K562 (cell line): ENCODE results near the gene LINGO3.

ENCODE experiments used
- CTCF ChIP-seq, 3 experiments: IDR thresholded peaks in 2 of 3; conservative IDR thresholded peaks in 1 of 3; 2 replicates each; pipeline ENCODE4 v1.5.1; 2011 to 2012; ENCODE audit warnings: low read length in 3 of 3, mild to moderate bottlenecking in 3 of 3, control low read depth in 2 of 3, improper control_type of control experiment in 1 of 3, inconsistent platforms in 1 of 3, low read depth in 1 of 3, mixed read lengths in 1 of 3, moderate library complexity in 1 of 3; ENCODE audit not compliant: insufficient read depth in 2 of 3
- EZH2 ChIP-seq: IDR thresholded peaks from 2 replicates; pipeline ENCODE4 v1.6.1; 2012; ENCODE audit warnings: low read depth, mild to moderate bottlenecking, inconsistent platforms, low read length, borderline replicate concordance
- HCFC1 ChIP-seq: IDR thresholded peaks from 2 replicates; pipeline ENCODE4 v1.6.1; 2012; ENCODE audit warnings: low read depth, low read length, improper control_type of control experiment
- NFIC ChIP-seq: fragments of 450-650 bp; IDR thresholded peaks from 2 replicates; pipeline ENCODE4 v1.6.1; 2017; ENCODE audit warnings: mild to moderate bottlenecking, inconsistent platforms
- ZNF282 ChIP-seq: sonication (generic); formaldehyde crosslinking; IDR thresholded peaks from 2 replicates; pipeline ENCODE4 v1.8.1; 2023; ENCODE audit warnings: missing genetic modification reagents
- ZNF431 ChIP-seq: sonication (generic); formaldehyde crosslinking; IDR thresholded peaks from 2 replicates; pipeline ENCODE4 v1.8.0; 2022; ENCODE audit warnings: mild to moderate bottlenecking, missing genetic modification reagents
- ZNF444 ChIP-seq: fragments of 250-450 bp; sonication (Bioruptor Pico); IDR thresholded peaks from 2 replicates; pipeline ENCODE4 v1.4.0; 2020; ENCODE audit warnings: mild to moderate bottlenecking, moderate library complexity

- no peak for TF ChIP-seq EZH2
- TF ChIP-seq HCFC1: no peak
- no peak for TF ChIP-seq CTCF (IDR thresholded peaks at IDR 0.05 in 2 of 3, conservative IDR thresholded peaks at IDR 0.05 in 1 of 3; ENCODE audit: insufficient read depth in 2 of 3, low read depth in 1 of 3, low read length in 3 of 3)
- no peak for TF ChIP-seq ZNF431 (CRISPR knock-in tag)
- no peak for TF ChIP-seq ZNF282
- no peak for TF ChIP-seq NFIC
- no peak for TF ChIP-seq ZNF444 (CRISPR knock-in tag)
Observed at GRCh38 chr19:2320049-2320448, 12.1 kb upstream of the LINGO3 start.
